GM12801 (cell line): Measurements from ENCODE around the gene RBM34.

Source experiments
- TF ChIP-seq, protein P1 (sequence below): IDR thresholded peaks from one replicate; pipeline ENCODE4 v1.5.1; 2011; ENCODE audit warnings: control low read depth; ENCODE audit not compliant: insufficient read length; ENCODE audit errors: extremely low read depth

Gene RBM34

GRCh38 chr1:235131961-235132360 is 29.1 kb downstream of the RBM34 start:
- TF ChIP-seq, protein P1, sequence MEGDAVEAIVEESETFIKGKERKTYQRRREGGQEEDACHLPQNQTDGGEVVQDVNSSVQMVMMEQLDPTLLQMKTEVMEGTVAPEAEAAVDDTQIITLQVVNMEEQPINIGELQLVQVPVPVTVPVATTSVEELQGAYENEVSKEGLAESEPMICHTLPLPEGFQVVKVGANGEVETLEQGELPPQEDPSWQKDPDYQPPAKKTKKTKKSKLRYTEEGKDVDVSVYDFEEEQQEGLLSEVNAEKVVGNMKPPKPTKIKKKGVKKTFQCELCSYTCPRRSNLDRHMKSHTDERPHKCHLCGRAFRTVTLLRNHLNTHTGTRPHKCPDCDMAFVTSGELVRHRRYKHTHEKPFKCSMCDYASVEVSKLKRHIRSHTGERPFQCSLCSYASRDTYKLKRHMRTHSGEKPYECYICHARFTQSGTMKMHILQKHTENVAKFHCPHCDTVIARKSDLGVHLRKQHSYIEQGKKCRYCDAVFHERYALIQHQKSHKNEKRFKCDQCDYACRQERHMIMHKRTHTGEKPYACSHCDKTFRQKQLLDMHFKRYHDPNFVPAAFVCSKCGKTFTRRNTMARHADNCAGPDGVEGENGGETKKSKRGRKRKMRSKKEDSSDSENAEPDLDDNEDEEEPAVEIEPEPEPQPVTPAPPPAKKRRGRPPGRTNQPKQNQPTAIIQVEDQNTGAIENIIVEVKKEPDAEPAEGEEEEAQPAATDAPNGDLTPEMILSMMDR: no peak

GRCh38 chr1:235130766-235131270 is 30.2 kb downstream of the RBM34 start:
- TF ChIP-seq, protein P1: no peak

DNA sequence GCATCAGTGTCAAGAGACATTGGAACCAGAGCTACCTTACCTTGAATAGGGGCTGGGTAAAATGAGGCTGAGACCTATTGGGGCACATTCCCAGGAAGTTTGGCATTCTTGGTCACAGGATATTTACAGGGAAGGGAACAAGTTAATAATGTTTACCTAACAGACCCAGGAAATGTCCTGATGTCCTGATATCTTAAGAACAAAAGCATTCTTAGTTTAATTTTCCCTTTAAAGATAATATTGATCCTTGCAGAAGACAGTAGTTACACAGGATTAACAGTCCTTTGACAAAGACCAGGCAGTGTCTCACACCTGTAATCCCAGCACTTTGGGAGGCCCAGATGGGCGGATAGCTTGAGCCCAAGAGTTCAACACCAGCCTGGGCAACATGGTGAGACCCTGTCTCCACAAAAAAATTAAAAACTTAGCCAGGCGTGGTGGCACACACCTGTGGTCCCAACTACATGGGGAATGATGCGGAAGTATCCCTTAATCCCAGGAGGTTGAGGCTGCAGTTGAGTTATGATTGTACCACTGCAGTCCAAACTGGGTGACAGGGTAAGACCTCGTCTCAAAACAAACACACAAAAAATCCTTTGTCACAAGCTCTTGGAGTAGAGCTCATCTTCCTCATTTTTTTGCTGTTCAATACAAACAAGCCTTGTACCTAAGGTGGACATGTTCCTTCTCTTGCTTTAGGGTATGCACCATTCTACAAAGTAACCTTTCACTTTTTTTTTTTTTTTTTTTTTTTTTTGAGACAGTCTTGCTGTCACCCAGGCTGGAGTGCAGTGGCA is 31.1 kb downstream of the RBM34 start:
- TF ChIP-seq, protein P1: no peak

DNA sequence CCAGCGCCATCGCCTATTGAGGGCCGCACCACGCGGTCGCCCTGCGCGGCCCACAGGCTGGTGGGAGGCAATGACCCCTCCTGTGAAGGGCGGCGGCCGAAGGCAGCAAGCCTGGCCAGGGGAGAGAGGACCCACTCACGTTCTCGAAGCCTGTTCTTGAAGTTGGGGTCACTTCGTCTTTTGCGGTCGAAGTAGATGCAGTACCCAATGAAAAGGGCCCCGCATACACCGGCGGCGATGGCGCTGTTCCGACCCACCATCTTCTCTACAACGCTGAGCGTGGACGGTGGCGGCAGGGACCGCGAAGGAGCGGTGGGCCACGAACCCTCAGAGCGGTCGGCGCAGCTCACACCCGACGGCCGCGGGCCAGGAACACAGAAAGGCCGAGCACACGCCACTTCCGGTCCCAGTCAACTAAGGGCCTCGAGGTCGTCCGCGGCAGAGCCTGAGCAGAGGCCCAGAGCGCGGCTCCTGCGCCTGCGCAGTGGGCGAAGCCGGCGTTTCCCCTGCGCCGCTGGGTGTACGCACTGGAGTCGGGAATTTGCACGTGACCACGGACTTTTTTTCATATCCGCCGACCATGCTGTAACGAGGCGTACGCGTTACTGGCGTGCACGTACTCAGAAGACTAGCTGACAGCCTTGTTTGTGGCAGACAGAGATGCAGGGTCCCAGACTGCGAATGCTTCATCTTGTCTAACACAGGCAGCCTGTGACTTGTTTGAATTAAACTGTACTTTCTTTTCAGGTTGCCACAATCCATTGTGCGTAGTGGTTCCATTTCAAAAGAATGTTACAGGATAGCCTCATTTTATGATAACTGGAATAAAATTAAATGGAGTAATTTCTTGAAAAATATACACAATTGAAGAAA is 32.4 kb downstream of the RBM34 start, which contains the start of gene TOMM20:
TSS of gene TOMM20 (minus strand) at position 382 of the 873 bp plus-strand sequence. CDS start at position 260, 122 bp downstream.
- TF ChIP-seq, protein P1: no peak

DNA sequence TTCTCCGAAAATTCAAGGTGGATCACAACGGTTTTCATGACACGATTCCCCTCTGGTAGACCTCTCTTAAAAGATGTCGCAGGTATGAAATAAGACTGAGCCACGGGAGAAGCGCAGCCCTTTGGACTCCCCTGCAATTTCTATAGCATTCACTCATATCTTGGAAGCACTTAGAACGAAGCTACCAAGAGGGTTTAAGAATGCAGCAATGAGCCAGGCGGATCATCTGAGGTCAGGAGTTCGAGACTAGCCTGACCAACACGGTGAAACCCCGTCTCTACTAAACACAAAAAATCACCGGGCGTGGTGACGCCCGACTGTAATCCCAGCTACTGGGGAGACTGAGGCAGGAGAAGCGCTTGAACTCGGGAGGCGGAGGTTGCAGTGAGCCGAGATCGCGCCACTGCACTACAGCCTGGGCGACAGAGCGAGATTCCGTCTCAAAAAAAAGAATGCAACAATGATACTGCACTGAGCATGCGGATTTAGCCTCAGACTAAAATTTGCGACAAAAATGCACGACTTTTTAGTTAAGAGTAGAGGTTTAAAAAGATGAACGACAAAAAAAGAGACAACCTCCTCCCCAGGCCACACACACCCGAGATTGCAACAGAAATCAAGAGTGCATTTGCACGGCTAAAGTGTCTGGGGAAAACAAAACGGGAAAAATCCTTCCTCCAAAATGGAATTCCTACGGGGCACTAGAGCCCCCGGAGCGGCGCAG is 33.2 kb downstream of the RBM34 start:
- TF ChIP-seq, protein P1: no peak

- TF ChIP-seq, protein P1: no peak
Measured at GRCh38 chr1:235127203-235127602, 33.8 kb downstream of the RBM34 start.
